CMK (cell line): ENCODE measurements around the gene TAF13.
"Not testable (repeated sequence)": the region's sequence is repeated elsewhere in the genome, so short reads cannot be mapped to it uniquely, and the experiment has no call there.

Source experiments
- DNase-seq: peaks from one replicate; pipeline ENCODE4 v3.0.0-alpha.2; 2010; ENCODE audit warnings: low read depth

TAF13 gene

GRCh38 chr1:109046671-109047070, 29.1 kb downstream of the TAF13 start:
- no peak for DNase-seq

- no peak for DNase-seq
Measured at GRCh38 chr1:109045595-109045994, 30.2 kb downstream of the TAF13 start.

- peak; percentile 95 for DNase-seq
Measured at GRCh38 chr1:109041621-109042468, 34.0 kb downstream of the TAF13 start, which contains the start of gene WDR47. TSS of gene WDR47 (minus strand) at chr1:109042102. CDS start at chr1:109023512, 18,590 bp downstream.

- peak; percentile 52 for DNase-seq
Measured at GRCh38 chr1:109040989-109041620, 34.7 kb downstream of the TAF13 start.

GRCh38 chr1:109040627-109040988, 35.2 kb downstream of the TAF13 start:
- DNase-seq = no peak

GRCh38 chr1:109034382-109034781, 41.4 kb downstream of the TAF13 start:
- no peak for DNase-seq

- not testable (repeated sequence) for DNase-seq
Measured at GRCh38 chr1:109029493-109029892, 46.3 kb downstream of the TAF13 start.

- no peak for DNase-seq
Measured at GRCh38 chr1:109027841-109028240, 48.0 kb downstream of the TAF13 start.

- no peak for DNase-seq
Measured at GRCh38 chr1:109025694-109026093, 50.1 kb downstream of the TAF13 start.

GRCh38 chr1:109024646-109025045, 51.2 kb downstream of the TAF13 start:
- DNase-seq = no peak

GRCh38 chr1:109020693-109021257, 55.0 kb downstream of the TAF13 start:
- DNase-seq = no peak

- DNase-seq = not testable (repeated sequence)
Measured at GRCh38 chr1:109017719-109018118, 58.1 kb downstream of the TAF13 start.

GRCh38 chr1:109017134-109017533, 58.7 kb downstream of the TAF13 start:
- DNase-seq = no peak
